Renal cortex interstitium (tissue), 11 donors: ENCODE results near the gene TRAPPC6A. TPM values are rescaled to one million over a fixed set of nuclear protein-coding genes. Genes with fewer than 3 reads are reported as not detected.
A peak's percentile ranks its signal among the peaks of the same experiment; 100 is the strongest.

ENCODE experiments used
- DNase-seq, 11 donors: peaks; one replicate each; pipeline ENCODE4 v3.0.0-alpha.2; 2013; ENCODE audit warnings: low read depth in 9 of 11, low spot score in 4 of 11; ENCODE audit errors: extremely low read depth in 1 of 11
- polyA plus RNA-seq, 3 donors: library from polyadenylated mRNA; unstranded; fragments of 120-200 nt; gene quantifications; one replicate each; pipeline ENCODE4 v1.2.1, GENCODE V29; 2013; ENCODE audit not compliant: insufficient read length in 3 of 3

TRAPPC6A gene
- polyA plus RNA-seq, 3 donors = 29.4 to 46.9 (median 44.5) TPM

DNA sequence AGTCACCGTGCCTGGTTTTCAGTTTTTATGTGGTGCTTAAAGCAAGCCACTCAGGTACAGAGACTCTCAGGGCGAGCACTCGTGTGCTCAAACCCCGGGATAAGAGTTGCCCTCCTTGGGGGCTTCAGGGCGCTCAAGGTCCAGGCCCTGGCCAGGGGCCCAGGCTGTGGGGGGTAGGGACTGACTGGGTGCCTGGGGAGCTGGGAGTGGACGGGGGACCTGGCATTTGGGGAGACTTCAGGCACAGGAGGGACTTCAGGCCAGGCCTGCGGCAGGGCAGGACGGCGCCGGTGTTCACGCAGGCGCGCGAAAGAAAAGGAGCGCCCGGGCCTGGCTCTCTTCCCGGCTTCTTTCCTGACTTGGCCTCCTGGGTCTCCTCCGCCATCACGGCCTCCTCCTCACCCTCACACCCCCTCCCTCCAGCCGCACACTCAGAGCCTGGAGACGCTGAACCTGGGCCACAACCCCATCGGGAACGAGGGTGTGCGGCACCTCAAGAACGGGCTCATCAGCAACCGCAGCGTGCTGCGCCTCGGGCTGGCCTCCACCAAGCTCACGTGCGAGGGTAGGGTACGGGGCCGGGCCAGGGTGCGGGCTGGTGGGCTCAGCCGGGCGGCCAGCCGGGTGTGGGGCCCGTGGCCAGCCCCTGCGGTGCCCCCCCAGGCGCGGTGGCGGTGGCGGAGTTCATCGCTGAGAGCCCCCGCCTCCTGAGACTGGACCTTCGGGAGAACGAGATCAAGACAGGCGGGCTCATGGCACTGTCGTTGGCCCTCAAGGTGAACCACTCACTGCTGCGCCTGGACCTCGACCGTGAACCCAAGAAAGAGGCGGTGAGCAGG is 33.4 kb downstream of the TRAPPC6A start:
- DNase-seq = no peak

DNA sequence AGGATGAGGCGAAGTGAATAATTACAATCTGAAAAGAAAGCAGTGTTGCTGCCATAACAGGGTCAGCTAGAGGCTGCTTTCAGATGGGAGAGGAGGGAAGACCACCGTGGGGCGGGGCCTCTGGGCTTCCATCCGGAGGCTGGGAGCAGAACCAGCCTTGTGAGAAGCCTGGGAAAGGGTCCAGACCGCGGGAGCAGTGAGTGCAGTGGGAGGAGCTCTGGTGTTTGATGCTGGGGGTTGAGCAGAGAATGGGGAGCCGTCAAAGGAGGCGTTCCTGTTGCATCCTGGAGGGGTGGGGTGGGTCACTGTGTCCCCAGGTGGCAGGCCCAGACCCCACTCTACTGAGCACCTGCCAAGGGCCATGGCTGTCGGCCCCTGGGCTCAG is 35.3 kb downstream of the TRAPPC6A start:
- DNase-seq = no peak

GRCh38 chr19:45142016-45142725 is 35.9 kb downstream of the TRAPPC6A start:
- DNase-seq = no peak

GRCh38 chr19:45141203-45141900 is 36.7 kb downstream of the TRAPPC6A start:
- DNase-seq = no peak

DNA sequence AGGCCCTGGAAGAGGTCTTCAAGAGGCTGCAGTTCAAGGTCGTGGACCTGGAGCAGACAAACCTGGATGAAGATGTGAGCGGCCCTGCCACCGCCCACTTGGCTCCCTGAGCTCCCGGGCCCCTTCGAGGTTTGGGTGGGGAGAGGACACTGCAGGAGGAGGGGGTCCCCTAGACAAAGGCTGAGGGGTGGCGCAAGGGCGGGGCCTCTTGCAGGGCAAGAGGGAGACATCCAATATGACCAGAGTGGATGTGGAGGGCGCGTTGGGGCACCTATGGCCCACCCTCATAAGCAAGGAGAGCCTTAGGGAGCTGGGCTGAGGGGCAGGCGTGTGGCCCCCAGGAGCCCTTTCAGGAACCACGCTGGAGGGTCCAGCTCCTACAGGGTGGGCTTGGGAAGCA is 37.5 kb downstream of the TRAPPC6A start:
- DNase-seq = no peak

GRCh38 chr19:45140144-45140503 is 37.9 kb downstream of the TRAPPC6A start:
- no peak for DNase-seq

DNA sequence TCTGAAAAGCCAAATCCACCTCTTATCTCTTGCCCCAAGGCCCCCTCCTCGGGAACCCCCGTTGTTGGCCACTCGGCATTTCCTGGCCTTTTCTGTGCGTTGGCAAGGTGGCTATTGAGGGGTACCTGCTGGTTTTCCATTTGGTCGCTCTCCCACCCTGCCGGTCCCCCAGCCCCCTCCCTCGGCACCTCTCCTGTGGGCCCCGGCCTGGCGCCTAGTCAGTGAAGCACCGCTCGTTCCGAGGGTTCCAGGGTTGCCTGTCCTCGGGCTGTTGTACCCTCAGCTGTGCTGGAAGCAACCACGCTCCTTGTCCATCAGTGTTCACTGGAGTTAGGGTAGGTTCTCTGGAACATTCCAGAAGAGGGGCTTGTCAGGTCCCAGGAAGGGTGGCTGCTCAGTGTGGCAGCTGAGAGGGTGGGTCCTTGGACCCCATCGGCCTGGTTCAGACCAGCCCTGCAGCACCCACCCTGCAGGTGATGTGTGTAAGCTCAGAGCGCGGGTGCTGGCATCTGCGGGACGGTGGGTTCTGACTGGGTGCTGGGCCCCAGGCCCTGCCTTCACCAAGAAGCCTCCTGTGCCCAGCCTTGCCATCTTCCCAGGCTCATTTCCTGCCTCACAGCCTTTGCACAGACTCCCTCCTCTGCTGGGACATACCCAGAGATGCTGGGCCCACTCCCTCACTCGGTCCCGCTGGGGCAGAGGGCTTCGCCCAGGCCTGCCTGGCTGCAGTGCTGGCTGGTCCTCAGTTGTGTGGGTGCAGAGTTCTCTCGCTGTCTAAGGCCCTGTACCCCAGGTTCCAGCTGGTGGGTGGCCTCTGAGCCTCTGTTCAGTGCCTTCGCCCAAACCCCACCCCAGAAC is 38.5 kb downstream of the TRAPPC6A start:
- DNase-seq = no peak

DNA sequence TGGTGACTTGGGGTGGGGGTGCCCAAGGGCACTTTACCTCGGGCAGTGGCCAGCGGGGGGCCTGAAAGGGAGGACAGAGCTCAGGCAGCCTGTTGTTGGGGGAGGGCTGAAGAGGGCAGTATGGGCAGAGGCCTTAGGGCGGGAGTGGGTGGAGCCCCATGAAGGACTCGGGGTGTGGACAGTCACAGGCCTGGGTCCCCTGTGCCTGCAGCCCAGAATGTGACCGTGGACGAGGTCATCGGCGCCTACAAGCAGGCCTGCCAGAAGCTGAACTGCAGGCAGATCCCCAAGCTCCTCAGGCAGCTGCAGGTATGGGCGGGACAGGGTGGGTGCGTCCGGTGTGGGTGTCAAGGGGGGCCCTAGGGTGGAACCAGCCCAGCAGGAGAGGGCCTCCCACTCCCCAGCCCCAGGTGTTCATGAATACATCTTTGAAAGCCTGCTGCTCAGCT is 39.7 kb downstream of the TRAPPC6A start:
- DNase-seq = no peak

DNA sequence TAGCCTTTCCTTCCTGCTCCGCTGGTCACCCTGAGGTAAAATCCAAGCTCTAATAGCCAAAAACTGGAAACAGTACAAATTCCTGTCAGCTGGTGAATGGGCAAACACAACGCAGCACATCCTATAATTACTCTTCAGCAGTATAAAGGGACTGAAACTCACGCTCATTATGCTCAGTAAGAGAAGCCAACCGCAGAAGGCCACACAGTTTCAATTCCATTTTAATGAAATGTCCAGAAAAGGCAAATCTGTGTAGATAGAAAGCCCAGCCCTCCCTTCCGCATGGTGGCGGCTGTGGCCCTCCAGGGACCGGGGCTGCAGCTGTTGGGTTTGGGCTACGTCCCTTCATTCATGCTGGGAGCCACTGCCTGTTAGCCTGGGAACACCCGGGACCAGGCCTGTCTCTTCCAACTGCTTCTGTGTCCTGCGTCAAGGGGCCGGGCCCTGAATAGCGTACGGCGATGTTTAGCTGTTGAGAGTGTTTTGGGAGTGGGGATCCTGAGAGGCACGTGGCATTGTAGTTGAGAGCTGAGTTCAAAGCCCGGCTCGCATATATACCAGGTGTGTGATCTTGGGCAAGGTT is 40.8 kb downstream of the TRAPPC6A start:
- no peak for DNase-seq

DNA sequence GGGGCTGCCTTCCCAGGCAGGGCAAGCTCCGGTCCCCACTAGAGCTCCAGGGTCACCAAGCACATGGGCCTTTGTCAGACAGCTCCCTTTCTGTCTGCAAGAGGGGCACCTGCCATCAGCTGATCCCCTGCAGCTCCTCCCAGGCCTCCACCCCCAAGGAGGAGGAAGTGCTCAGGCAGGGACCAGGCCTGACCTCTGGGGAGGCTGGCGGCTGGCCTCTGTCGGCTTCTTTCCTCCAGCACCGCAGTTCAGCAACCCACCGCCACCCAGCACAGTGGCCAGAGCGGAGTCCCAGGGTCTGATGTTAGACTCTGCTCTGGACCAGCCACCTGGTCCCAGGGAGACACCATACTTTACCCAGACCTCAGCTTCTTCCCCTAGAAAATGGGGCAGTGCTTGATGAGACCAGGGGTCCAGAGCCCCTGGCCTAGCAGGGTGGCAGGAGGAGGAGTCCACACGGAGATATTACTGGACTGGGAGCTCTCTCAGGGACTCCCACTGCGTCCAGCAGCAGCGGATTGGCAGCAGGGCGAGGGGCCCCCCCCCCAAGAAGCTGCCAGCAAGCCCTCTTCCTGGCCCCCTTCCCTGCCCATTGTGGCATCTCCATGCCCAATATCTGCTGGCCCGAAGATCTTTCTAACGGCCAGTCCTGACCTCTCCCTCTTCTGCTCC is 41.4 kb downstream of the TRAPPC6A start:
- no peak for DNase-seq

DNA sequence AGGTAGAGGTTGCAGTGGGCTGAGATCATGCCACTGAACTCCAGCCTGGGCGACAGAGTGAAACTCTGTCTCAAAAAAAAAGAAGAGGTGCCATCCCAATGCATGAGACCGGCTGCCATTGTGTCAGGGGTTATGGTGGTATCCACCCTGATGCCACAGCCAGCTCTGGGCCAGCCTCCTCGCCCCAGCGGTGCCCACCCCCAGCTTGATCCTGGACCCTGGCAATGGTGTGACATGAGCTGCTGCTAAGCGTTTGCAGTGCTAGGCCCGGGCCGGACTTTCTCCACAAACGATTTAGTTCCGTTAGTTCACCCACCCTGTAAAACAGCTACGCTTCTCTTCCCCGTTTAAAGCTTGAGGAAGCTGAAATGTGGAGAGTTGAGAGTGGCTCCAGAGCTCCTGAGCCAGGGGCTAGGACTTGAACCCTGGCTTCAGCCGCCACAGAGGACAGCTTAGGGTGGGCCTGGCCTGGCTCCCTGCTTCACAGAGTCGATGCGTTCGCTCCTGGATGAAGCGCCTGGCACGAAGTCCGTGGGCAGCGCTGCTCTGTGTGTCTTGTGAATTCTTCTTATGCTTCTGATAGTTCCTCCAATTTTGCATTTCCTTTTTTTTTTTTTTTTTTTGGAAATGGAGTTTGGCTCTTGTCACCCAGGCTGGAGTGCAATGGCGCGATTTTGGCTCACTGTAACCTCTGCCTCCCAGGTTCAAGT is 42.7 kb downstream of the TRAPPC6A start:
- DNase-seq = no peak

GRCh38 chr19:45133661-45134060 is 44.4 kb downstream of the TRAPPC6A start:
- no peak for DNase-seq

DNA sequence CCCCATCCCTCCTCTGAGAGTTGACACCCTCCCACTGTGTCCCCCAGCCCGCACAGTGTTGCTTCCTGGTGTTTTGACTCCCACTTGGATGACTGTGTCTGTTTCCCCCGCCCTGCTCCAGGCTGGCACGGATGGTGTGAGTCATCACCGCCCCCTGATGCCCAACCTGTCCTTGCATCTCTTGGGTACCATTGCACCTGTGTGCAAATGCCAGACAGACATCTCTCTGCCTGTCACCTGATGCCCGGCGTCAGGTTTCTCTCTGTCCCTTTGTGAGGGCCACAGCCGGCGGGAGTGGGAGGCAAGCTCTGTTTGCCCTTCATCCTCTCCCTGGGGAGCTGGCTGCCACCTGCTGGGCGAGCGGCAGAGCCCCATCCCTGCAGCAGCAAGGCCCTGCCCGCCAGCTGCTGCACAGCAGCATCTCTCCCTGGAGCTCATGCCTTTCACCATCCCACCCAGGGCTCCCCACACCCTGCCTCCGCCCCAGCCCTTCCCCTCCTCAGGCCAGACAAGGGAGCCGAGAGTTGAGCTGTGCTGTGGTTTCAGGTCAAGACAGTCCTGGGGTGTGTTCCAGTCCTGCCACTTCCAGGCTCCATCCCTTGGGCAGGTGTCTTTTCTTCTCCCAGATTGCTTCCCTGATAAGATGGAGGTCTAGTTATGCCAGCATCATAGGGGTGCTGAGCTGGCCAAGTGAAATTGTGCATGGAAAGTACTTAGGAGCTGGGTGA is 47.0 kb downstream of the TRAPPC6A start:
- DNase-seq = peak in 1 of 11 donors; percentile 25

- no peak for DNase-seq
Observed at GRCh38 chr19:45130236-45130635, 47.8 kb downstream of the TRAPPC6A start.

DNA sequence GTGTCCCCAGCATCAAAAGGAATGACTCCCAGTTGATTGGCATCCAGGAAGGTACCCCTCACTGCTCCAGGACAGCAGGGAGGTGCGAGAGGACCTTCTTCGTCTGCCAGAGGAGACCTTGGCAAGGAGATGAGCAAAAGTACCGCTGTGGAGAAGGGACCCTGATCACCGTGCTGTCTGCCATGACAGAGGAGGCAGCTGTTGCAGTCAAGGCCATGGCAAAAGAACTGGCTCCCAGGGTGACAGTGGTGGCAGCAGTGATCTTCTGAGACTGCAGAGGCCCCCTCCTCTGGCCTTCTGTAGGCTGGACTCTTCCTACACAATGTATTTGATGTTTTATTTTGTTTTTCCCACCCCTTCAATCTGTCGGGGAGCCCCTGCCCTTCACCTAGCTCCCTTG is 49.2 kb downstream of the TRAPPC6A start:
- DNase-seq = no peak

GRCh38 chr19:45128146-45128545 is 49.9 kb downstream of the TRAPPC6A start:
- no peak for DNase-seq

- no peak for DNase-seq
Observed at GRCh38 chr19:45126654-45127053, 51.4 kb downstream of the TRAPPC6A start.
